NCI-H2196 (cell line): ENCODE data around the gene PRKD1.
"Not testable (repeated sequence)": the region's sequence is repeated elsewhere in the genome, so short reads cannot be mapped to it uniquely, and the experiment has no call there.

Experiments
- DNase-seq: peaks from one replicate; lab custom pipeline; 2025; ENCODE audit not compliant: unreplicated experiment; lab: John Stamatoyannopoulos, UW

Gene PRKD1

DNA sequence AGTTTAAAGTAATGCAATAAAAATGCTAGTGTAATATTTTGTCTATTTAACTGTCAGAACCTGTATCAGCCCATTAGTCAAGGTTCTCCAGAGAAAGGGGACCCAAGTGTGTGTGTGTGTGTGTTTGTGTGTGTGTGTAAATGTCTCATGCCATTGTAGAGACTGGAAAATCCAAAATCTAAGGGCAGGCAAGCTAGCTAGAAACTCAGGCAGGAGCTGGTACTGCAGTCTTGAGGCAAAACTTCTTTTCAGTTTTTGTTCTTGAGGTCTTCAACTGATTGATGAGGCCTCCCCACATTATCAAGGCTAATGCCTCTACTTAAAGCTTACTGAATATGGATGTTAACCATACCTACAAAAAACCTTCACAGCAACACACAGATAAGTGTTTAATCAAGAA is 126.7 kb downstream of the PRKD1 start:
- no peak for DNase-seq

DNA sequence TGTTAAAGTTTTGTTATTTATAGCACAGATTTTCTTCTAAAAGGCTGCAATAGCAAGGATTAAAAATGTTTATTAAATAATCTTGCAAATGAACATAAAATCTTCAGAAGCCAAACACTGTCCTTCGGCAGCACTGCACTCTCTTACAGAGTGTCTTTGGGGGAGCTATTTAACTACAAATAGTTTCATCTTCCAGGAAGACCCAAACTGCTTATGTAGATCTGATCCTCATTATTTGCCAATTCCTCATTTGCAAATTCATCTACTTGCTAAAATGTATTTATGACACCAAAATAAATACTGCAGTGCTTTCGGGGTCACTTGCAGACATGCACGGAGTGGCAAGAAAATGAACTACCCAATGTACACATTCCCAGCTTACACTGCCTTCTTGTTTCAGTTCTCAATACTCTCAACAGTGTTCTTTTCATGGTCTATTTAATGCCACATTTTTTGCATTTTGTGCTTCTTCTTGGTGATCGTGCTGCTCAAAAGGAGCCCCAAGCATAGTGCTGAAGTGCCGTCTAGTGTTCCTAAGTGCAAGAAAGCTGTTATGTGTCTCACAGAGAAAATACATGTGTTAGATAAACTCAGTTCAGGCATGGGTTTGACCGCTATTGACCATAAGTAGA is 128.1 kb downstream of the PRKD1 start:
- no peak for DNase-seq

GRCh38 chr14:29798811-29799210 is 128.8 kb downstream of the PRKD1 start:
- no peak for DNase-seq

DNA sequence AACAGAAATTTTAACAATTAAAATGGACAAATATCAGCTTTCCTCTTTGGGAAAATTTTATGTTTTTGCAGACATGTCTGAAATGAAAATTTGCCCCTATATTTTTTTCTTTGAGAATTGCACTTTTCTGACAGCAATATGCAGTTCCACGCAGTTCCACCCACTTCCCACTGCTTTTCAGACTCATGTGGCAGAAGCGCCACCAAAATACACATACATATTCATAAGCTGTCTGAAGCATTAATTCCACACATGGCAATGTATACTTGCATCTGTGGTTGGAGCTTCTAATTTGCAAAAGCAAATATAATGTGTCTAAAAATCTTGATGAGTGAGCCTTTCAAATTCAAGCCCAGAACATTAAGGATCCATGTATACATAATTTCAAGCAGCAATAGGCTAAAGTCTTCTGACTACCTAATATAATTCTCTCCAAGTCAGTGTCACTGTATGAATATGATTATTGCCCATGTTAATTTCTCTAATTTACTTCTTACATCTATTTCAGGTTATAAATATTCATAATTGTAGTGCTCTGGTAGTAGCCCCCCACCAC is 129.5 kb downstream of the PRKD1 start:
- DNase-seq = no peak

- DNase-seq = no peak
Measured at GRCh38 chr14:29796853-29797252, 130.8 kb downstream of the PRKD1 start.

DNA sequence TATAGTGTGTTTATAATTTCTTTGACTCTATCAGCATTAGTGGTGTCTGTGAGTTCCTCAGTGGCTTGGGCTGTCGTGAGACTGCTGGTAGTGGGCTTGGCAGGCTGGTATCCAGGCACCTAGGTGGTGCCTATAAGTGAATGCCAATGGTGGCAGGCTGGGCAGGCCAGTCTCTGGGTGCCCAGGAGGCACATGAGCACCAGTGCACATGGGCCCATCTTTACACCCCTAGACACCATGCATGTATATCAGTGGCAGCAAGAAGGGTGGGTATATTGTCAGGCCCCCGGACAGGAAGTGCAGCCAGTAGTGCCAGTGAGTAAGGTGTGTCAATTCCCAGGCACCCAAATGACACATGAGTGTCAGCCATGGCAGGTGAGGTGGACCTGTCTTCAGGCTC is 138.2 kb downstream of the PRKD1 start:
- no peak for DNase-seq

GRCh38 chr14:29788093-29788492 is 139.6 kb downstream of the PRKD1 start:
- DNase-seq = no peak

- DNase-seq = no peak
Measured at GRCh38 chr14:29783556-29783955, 144.1 kb downstream of the PRKD1 start.

- DNase-seq = no peak
Measured at GRCh38 chr14:29782041-29782440, 145.6 kb downstream of the PRKD1 start.

DNA sequence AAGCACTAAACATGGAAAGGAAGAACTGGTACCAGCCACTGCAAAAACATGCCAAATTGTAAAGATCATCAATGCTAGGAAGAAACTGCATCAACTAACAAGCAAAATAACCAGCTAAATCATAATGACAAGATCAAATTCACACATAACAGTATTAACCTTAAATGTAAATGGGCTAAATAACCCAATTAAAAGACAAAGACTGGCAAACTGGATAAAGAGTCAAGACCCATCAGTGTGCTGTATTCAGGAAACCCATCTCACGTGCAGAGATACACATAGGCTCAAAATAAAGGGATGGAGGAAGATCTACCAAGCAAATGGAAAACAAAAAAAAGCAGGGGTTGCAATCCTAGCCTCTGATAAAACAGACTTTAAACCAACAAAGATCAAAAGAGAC is 150.5 kb downstream of the PRKD1 start:
- not testable (repeated sequence) for DNase-seq

DNA sequence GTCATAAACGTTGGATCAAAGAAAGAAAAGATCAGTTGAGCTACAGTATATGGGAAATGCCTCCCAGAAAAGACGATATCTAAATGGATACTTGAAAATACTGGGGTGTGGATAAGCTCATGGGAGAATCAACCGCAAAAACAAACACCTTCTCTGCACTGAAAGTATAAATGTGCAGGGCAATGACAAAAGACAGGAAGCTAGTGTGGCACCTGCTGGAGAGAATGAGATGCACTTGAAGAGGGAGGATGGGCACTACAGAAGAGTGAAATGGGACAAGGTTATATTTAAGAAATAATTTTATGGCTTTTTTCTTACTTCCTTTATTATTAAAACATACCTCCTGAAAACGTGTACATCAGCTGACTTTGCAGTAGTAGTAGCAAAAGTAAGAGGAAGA is 153.7 kb downstream of the PRKD1 start:
- peak; percentile 52 for DNase-seq

GRCh38 chr14:29763342-29763858 is 164.2 kb downstream of the PRKD1 start:
- DNase-seq = no peak

DNA sequence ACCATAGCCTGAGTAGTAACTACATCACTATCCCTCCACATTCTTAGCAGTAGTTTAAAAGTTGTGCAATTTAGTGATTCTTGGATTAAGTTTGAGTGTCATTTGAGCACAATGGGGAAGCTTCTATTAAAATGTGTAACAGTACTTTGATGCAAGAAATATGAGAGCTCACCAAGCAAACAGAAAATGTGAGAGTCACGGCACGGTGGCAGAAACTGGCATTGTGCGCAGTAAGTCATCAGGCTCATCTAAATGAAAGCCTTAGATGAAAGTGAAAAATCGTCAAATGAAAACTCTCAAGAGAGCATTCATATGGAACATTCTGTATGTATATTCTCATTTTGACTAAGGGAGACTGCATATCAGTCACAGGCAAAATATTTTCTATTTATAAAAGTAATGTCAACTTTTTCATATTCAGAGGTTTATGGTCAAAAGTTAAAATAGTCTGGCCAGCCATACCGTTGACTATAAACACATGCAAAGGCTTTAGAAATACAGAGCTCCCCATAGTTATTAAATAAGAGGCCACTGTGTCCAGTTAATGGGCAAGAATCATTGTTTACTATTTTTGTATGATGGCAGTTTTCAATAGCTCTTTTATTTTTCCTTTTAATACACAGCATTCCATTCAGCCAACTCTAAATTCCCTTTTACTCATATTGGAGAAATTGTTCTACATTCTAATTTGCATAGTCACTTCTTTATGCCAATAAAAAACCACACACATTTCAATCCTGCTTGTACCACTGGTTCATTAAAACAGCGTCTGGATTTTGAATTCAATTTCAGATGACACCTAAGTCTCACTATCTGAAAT is 167.9 kb downstream of the PRKD1 start:
- peak; percentile 39 for DNase-seq

GRCh38 chr14:29757711-29758233 is 169.9 kb downstream of the PRKD1 start:
- DNase-seq = no peak

GRCh38 chr14:29757188-29757680 is 170.4 kb downstream of the PRKD1 start:
- DNase-seq = no peak

DNA sequence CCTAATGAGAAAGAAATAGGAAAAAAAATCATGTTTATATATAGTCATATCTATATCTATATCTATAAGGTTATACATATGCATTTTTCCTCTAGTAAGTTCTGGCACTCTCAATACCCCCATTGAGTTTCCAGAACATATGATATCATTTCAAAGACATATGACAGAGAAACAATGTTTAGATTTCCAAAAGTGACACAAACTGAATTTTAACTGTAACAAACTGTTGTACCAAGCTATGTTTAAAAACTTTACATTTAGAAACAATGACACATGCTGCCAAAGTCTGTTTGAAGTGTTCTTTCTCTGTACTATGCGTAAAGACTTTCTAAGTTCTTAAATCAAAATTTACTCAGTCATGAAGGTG is 171.6 kb downstream of the PRKD1 start:
- DNase-seq = no peak

GRCh38 chr14:29755311-29756018 is 172.2 kb downstream of the PRKD1 start:
- no peak for DNase-seq

DNA sequence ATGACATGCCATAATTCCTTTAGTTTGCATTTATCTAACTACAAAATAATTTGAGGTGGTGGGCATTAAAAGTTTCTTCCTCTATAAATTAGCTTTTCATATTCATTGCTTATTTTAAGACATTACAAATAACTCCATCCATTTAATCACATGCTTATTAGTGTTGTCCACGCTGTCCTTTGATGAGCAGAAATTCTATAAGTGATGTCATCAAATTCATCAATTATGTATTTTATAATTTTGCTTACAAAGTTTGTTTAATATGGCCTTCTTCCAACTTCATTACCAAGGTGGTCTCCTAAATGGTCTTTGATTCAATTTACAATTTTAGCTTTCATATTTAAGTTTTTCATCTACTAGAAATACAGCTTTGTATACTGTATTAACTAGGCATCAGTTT is 173.5 kb downstream of the PRKD1 start:
- no peak for DNase-seq

- DNase-seq = no peak
Measured at GRCh38 chr14:29752221-29752923, 175.3 kb downstream of the PRKD1 start.

GRCh38 chr14:29749829-29750228 is 177.8 kb downstream of the PRKD1 start:
- no peak for DNase-seq

DNA sequence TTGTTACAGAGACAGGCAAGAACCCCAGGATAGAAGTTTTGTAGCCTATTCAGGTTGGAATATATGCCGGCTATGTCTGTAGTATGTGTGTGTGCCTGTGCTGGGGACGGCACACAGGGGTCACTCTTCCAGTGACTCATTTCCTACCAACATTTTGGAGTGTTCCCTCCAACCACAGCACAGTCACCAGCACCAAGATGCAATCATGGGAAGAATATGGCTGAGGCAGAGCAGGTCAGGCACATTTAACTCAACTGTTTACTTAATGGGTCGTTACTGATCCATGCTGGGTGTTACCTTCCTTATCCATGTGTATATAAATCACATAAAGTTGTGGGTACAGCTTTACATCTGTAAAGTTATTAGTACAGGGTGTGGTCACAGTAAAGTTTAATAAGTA is 178.3 kb downstream of the PRKD1 start:
- DNase-seq = no peak
